Panc1 (cell line): Measurements from ENCODE around the gene GLI1. TPM values are rescaled to one million over a fixed set of nuclear protein-coding genes. Genes with fewer than 3 reads are reported as not detected.

ENCODE experiments used
- ATAC-seq: fragments of 200-7000 bp; cut with Tn5 transposase; 2 replicates; pipeline ENCODE4 v1.9.1; 2020; ENCODE audit warnings: mild to moderate bottlenecking, moderate library complexity
- BruUV-seq: library from RNA; stranded (reverse); fragments of 400-500 nt; replicated peaks from 2 replicates; lab custom pipeline; 2021; lab: Mats Ljungman, UMichigan
- CTCF ChIA-PET: fragments of 300-600 bp; sonication (Branson Sonifier 250); formaldehyde crosslinking; loops from one replicate; lab custom pipeline; 2022; ENCODE audit warnings: antibody characterized with exemption; lab: Charles Lee
- POLR2A ChIA-PET: fragments of 300-600 bp; sonication (Branson Sonifier 250); formaldehyde crosslinking; loops from one replicate; lab custom pipeline; 2022; ENCODE audit warnings: antibody characterized with exemption; lab: Charles Lee
- DNase-seq: peaks from one replicate; pipeline ENCODE4 v3.0.0-alpha.2; 2010; ENCODE audit warnings: low read depth, low spot score
- H3K27ac ChIP-seq: 2 replicates; pipeline ENCODE4 v1.5.1; 2011; ENCODE audit warnings: mild to moderate bottlenecking, low read length, inconsistent platforms
- H3K27me3 ChIP-seq: fragments of 200-500 bp; sonication (Bioruptor generic); 2 replicates; pipeline ENCODE4 v1.6.0; 2014; ENCODE audit warnings: low read length, inconsistent platforms; ENCODE audit not compliant: control insufficient read depth, insufficient read depth
- H3K36me3 ChIP-seq: fragments of 200-500 bp; sonication (Bioruptor generic); 2 replicates; pipeline ENCODE4 v1.5.1; 2014; ENCODE audit warnings: inconsistent platforms, mild to moderate bottlenecking, low read length, moderate library complexity; ENCODE audit not compliant: control insufficient read depth, insufficient read depth
- H3K4me1 ChIP-seq: 2 replicates; pipeline ENCODE4 v1.5.1; 2011; ENCODE audit warnings: inconsistent platforms, mild to moderate bottlenecking, low read length, moderate library complexity; ENCODE audit not compliant: control insufficient read depth, insufficient read depth
- H3K4me3 ChIP-seq, 2 experiments: 2 replicates each; pipeline ENCODE4 v1.5.1; 2011 to 2012; ENCODE audit warnings: low read depth in 2 of 2, low read length in 2 of 2, mild to moderate bottlenecking in 2 of 2, inconsistent platforms in 1 of 2, moderate library complexity in 1 of 2
- H3K9me3 ChIP-seq: fragments of 200-500 bp; sonication (Bioruptor generic); 2 replicates; pipeline ENCODE4 v1.5.1; 2014; ENCODE audit warnings: low read depth, mild to moderate bottlenecking, inconsistent platforms, low read length, moderate library complexity; ENCODE audit not compliant: control insufficient read depth, insufficient read depth
- CTCF ChIP-seq: fragments of 450-650 bp; IDR thresholded peaks from 2 replicates; pipeline ENCODE4 v1.5.1; 2017; ENCODE audit warnings: mild to moderate bottlenecking
- POLR2AphosphoS5 ChIP-seq: IDR thresholded peaks from 2 replicates; pipeline ENCODE4 v1.6.1; 2012; ENCODE audit warnings: mild to moderate bottlenecking, low read depth, low read length, moderate library complexity
- REST ChIP-seq, 2 experiments: IDR thresholded peaks; 2 replicates each; pipeline ENCODE4 v1.6.1; 2011 to 2012; ENCODE audit warnings: low read depth in 2 of 2, control low read depth in 1 of 2, low read length in 1 of 2, mild to moderate bottlenecking in 1 of 2, moderate library complexity in 1 of 2; ENCODE audit not compliant: insufficient read depth in 1 of 2
- SIN3A ChIP-seq: IDR thresholded peaks from 2 replicates; pipeline ENCODE4 v1.6.1; 2012; ENCODE audit warnings: low read depth, mild to moderate bottlenecking, low read length, moderate library complexity, borderline replicate concordance; ENCODE audit not compliant: insufficient read depth
- TCF7L2 ChIP-seq: IDR thresholded peaks from 2 replicates; pipeline ENCODE4 v1.6.1; 2011; ENCODE audit warnings: mild to moderate bottlenecking, low read depth, low read length, inconsistent platforms
- in situ Hi-C: cut with HindIII; loops from 2 replicates; pipeline ENCODE4 v1.10.0; 2016; ENCODE audit warnings: low sequenced_read_pairs, low pct_unique_long_range_greater_than_20kb
- intact Hi-C: fragments of 100-400 bp; cut with micrococcal nuclease; formaldehyde crosslinking; loops from one replicate; pipeline ENCODE4 v1.10.0; 2022; ENCODE audit not compliant: unreplicated experiment
- total RNA-seq: library from RNA; stranded (reverse); gene quantifications from one replicate; pipeline ENCODE4 v1.2.1, GENCODE V29; 2021; ENCODE audit not compliant: unreplicated experiment

The GLI1 gene
- total RNA-seq, 1 experiment from 2014 or later = 6.5 TPM

- DNase-seq (no peak), ATAC-seq (no peak)
- POLR2A ChIA-PET = no interaction called here
- Histone ChIP-seq H3K4me3 (no peak overlapping the region), H3K27ac (no peak overlapping the region), H3K4me1 (no peaks in the 10 kb centered on the region; the same call in 1 of the 2 replicates), H3K27me3 (0 out of 2 replicates have a peak, but pooled peaks cover 2% of the 10 kb centered on the region), H3K36me3 (no peaks in the 10 kb centered on the region), H3K9me3 (no peaks in the 10 kb centered on the region)
- no TSS peak for BruUV-seq
- in situ Hi-C loops = no loop called here
- intact Hi-C loops = no loop called here
- TF ChIP-seq TCF7L2 (no peak), REST (IDR thresholded peaks at IDR 0.05; ENCODE audit: insufficient read depth in 1 of 2, low read depth in 2 of 2, low read length in 1 of 2) (no peak), SIN3A (no peak), POLR2AphosphoS5 (no peak), CTCF (no peak)
- CTCF ChIA-PET = no interaction called here
Observed at GRCh38 chr12:57470970-57471656, 11.5 kb downstream of the GLI1 start.

- in situ Hi-C loops (no loop called here), intact Hi-C loops (no loop called here)
- CTCF ChIA-PET = no interaction called here
- TF ChIP-seq SIN3A (no peak), REST (IDR thresholded peaks at IDR 0.05; ENCODE audit: insufficient read depth in 1 of 2, low read depth in 2 of 2, low read length in 1 of 2) (no peak), CTCF (no peak), POLR2AphosphoS5 (no peak), TCF7L2 (no peak)
- no peak overlapping the region for H3K4me3 ChIP-seq
- H3K27me3 ChIP-seq = peaks cover 2% of the 10 kb centered on the region; the same call in 1 of the 2 replicates
- DNase-seq (no peak), ATAC-seq (no peak)
- H3K36me3 ChIP-seq = no peaks in the 10 kb centered on the region
- POLR2A ChIA-PET = no interaction called here
- H3K4me1 ChIP-seq = no peaks in the 10 kb centered on the region; the same call in 1 of the 2 replicates
- H3K27ac ChIP-seq = no peak overlapping the region
- no peaks in the 10 kb centered on the region for H3K9me3 ChIP-seq
- BruUV-seq = no TSS peak
Observed at GRCh38 chr12:57471661-57472060, 12.1 kb downstream of the GLI1 start.
